GM12872 (cell line): ENCODE measurements around the gene TECPR1.
A peak's percentile ranks its signal among the peaks of the same experiment; 100 is the strongest.

Experiments used
- TF ChIP-seq, protein P1 (sequence below): IDR thresholded peaks from 3 replicates; pipeline ENCODE4 v1.5.1; 2011; ENCODE audit warnings: low read depth, mild to moderate bottlenecking, low read length, moderate library complexity; ENCODE audit not compliant: insufficient read depth

The TECPR1 gene

GRCh38 chr7:98267303-98267702 is 15.3 kb upstream of the TECPR1 start:
- TF ChIP-seq, protein P1, sequence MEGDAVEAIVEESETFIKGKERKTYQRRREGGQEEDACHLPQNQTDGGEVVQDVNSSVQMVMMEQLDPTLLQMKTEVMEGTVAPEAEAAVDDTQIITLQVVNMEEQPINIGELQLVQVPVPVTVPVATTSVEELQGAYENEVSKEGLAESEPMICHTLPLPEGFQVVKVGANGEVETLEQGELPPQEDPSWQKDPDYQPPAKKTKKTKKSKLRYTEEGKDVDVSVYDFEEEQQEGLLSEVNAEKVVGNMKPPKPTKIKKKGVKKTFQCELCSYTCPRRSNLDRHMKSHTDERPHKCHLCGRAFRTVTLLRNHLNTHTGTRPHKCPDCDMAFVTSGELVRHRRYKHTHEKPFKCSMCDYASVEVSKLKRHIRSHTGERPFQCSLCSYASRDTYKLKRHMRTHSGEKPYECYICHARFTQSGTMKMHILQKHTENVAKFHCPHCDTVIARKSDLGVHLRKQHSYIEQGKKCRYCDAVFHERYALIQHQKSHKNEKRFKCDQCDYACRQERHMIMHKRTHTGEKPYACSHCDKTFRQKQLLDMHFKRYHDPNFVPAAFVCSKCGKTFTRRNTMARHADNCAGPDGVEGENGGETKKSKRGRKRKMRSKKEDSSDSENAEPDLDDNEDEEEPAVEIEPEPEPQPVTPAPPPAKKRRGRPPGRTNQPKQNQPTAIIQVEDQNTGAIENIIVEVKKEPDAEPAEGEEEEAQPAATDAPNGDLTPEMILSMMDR = no peak

DNA sequence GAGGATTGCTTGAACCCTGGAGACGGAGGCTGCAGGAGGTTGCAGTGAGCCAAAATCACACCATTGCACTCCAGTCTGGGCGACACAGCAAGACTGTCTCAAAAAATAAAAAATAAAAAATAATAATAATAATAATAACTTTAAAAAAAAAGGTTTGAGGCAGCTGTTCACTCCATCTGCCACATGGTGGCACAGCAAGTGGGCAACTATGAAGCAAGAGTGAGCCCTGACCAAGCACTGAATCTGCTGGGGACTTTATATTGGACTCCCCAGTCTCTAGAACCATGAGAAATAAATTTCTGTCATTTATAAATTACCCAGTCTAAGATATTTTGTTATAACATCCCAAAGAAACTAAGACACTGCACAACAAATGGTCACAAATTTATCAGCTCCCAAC is 14.8 kb upstream of the TECPR1 start:
- TF ChIP-seq, protein P1 = peak; percentile 43; the same call in 2 of the 3 replicates

DNA sequence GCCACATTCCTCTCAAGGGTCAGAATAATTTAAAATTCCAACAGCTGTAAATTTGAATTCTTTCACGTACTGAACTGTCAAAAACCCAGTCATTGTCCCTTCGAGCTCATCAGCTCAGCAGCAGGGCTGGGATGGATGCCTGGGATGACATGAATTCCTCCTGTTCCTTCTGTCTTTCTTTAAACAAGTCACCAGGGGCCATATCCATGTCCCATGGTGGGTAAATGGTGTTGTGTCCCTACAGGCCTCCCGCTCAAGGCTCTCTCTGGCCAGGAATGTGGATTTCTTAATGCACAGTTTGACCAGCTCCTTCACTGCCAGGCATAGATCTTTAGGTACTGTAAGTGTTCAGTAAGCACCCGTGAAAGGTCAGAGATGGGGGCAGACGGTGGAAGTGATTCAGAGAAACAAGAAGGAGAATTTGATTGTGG is 13.8 kb upstream of the TECPR1 start:
- TF ChIP-seq, protein P1 = no peak

DNA sequence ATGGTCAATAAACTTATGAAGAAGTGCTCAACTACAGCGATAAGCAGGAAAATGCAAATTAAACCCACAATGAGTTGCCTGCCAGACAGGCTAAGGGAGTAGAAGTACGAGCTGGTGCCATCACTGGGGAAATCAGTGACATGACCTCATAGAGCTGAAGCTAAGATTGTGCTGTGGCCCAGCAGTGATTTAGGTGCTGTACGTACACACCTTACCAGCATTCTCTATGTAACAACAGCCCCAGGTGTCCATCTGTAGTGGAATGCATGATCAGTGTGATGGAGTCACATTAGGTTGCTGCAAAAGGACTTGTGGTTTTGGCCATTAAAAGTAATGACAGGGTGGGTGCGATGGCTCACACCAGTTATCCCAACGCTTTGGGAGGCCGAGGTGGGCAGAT is 5.7 kb upstream of the TECPR1 start:
- TF ChIP-seq, protein P1 = no peak

GRCh38 chr7:98256431-98256830 is 4.4 kb upstream of the TECPR1 start:
- TF ChIP-seq, protein P1 = no peak

GRCh38 chr7:98254951-98255610 is 3.0 kb upstream of the TECPR1 start:
- TF ChIP-seq, protein P1 = no peak

- TF ChIP-seq, protein P1 = no peak
Measured at GRCh38 chr7:98254516-98254915, 2.5 kb upstream of the TECPR1 start.
